ENCODE results near the gene PSTK. TPM values are rescaled to one million over a fixed set of nuclear protein-coding genes. Genes with fewer than 3 reads are reported as not detected.

The PSTK gene, protein sequence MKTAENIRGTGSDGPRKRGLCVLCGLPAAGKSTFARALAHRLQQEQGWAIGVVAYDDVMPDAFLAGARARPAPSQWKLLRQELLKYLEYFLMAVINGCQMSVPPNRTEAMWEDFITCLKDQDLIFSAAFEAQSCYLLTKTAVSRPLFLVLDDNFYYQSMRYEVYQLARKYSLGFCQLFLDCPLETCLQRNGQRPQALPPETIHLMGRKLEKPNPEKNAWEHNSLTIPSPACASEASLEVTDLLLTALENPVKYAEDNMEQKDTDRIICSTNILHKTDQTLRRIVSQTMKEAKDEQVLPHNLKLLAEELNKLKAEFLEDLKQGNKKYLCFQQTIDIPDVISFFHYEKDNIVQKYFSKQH
- 4.2 to 5.6 TPM (median 5.1 TPM) in 3 replicates for total RNA-seq
- long read RNA-seq, transcript PSTK-203 (6 exons, 1,098 nt), result major isoform, 8 of 14 reads
- long read RNA-seq, partial matches to known transcripts, result 1 of 14 reads
- long read RNA-seq, other reads (novel, unspliced or antisense), result 5 of 14 reads

DNA sequence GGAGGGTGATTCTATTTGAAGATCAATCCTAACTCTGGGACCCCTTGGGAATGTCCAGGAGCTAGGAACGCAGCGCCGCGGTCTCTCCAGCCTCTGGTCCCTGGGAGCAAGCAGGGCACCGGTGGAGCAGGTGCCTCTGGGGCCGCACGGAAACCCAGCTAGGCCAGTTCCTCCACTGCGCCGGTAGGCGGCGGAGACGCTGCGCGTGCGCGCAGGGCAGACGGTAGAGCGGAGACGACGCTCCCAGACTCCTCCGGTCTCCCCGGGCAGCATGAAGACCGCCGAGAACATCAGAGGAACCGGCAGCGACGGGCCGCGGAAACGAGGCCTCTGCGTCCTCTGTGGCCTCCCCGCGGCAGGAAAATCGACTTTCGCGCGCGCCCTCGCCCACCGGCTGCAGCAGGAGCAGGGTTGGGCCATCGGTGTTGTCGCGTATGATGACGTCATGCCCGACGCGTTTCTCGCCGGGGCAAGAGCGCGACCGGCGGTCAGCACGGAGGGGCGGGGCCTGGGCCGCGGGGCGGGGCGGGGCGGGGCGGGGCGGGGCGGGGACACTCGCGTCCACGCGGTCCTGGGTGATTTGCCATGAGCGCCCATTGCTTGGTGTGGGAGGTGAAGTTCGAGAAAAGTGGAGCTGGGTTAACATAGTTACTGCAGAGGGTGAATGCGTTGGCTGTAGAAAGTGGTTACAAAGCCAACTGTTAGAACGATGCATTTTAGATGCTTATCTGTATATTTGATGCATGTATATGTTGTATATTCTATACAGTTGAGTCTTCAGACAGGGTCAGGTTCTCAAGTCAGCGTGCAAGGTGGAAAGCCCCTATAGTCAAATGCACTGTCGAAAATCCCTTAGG lies at the start of gene PSTK:
Gene PSTK (plus strand): TSS at position 193 of the 857 bp plus-strand sequence. CDS start 79 bp downstream, at position 272.
- Mint-ChIP-seq H3K4me1 (ENCODE audit: low read depth) (peaks cover 14% of the 10 kb centered on the region), H3K4me3 (ENCODE audit: unreplicated experiment) (peak within 1 kb of the TSS; percentile 83)

DNA sequence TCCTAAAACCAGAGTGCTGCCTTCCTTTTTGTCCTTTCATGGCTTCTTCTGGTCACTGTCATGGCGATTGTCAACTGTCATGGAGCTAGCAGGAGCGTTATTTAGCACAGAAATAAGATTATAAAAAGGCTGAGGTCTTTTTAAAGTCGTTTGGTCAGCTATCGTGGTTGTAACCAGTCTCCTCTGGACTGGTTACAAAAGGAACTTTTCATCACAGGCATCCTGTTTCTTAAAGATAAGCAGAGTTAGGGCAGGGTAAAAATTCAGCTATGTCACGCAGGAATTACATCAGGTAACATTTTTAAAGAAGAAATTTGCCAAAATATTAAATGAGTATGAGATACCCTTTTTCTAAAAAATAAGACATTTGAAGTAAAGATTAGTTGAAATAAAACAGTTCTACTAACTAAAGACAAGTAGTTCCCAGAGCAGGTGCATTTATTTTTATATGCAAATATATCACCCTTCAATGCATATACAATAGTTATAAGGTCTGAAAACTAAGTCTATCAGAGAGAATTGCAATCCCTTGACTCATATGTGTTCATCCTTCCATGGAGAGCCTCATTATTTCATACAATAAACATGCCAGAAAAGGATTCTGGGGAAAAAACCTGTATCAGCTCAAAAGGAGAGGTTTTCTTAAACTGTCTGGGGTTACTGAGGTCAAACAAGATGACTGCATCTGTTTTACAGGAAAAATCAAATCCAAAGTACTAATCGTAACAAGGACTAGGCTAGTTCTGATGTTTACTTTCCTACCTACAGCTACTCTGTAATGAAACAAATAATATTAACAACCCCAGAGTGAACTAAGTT lies 48.9 kb upstream of the PSTK start:
- H3K27ac Mint-ChIP-seq (ENCODE audit: unreplicated experiment), result no peak overlapping the region
- peaks cover 14% of the 10 kb centered on the region for H3K4me1 Mint-ChIP-seq (ENCODE audit: low read depth)
- no peak overlapping the region for H3K4me3 Mint-ChIP-seq (ENCODE audit: unreplicated experiment)
- TF ChIP-seq, protein P1, sequence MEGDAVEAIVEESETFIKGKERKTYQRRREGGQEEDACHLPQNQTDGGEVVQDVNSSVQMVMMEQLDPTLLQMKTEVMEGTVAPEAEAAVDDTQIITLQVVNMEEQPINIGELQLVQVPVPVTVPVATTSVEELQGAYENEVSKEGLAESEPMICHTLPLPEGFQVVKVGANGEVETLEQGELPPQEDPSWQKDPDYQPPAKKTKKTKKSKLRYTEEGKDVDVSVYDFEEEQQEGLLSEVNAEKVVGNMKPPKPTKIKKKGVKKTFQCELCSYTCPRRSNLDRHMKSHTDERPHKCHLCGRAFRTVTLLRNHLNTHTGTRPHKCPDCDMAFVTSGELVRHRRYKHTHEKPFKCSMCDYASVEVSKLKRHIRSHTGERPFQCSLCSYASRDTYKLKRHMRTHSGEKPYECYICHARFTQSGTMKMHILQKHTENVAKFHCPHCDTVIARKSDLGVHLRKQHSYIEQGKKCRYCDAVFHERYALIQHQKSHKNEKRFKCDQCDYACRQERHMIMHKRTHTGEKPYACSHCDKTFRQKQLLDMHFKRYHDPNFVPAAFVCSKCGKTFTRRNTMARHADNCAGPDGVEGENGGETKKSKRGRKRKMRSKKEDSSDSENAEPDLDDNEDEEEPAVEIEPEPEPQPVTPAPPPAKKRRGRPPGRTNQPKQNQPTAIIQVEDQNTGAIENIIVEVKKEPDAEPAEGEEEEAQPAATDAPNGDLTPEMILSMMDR (IDR thresholded peaks at IDR 0.05), result no peak
- H3K27me3 Mint-ChIP-seq (ENCODE audit: low read depth), result no peaks in the 10 kb centered on the region
- no peak for DNase-seq (ENCODE audit: low spot score)
- H3K9me3 Mint-ChIP-seq (ENCODE audit: low read depth), result no peaks in the 10 kb centered on the region
- H3K36me3 Mint-ChIP-seq (ENCODE audit: low read depth), result peaks cover 6% of the 10 kb centered on the region

More for the DNA sequence above, at the start of gene PSTK:
- Mint-ChIP-seq H3K36me3 (ENCODE audit: low read depth) (peaks cover 1% of the 10 kb centered on the region), H3K9me3 (ENCODE audit: low read depth) (no peaks in the 10 kb centered on the region), H3K27ac (ENCODE audit: unreplicated experiment) (peak within 1 kb of the TSS; percentile 95), H3K27me3 (ENCODE audit: low read depth) (peaks cover 6% of the 10 kb centered on the region)
- TF ChIP-seq, protein P1 (IDR thresholded peaks at IDR 0.05), result peak; percentile 91
- DNase-seq (ENCODE audit: low spot score), result peak; percentile 95

DNA sequence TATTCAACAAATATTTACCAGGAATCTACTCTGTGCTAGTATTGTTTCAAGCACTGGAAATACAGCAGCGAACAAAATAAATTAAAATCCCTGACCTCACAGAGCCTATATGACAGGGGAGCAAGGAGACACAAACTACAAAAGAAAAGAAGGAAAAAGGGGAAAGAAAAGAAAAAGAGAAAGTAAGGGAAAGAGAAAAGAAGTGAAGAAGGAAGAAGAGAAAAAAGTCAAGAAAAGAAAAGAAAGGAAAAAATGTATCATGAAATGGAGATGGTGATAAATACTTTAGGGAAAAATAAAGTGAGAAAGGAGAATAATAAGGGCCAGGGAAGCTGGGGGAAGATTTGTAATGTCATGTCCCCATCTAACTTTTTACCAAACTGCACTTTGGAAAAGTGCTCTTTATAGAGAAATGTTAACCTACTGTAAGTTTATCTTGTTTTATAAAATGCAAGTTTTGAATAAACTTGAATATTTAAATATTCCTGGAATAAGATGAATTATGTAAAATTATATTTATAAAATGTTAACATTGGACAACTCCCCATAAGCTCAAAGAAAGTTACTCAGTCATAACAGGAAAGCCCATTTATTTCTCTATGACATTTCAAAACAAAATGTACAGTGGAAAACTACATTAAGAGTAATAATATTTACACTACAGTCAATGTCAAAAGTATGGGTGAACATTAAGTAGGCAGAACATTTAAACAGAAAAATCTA lies 40.9 kb upstream of the PSTK start:
- H3K9me3 Mint-ChIP-seq (ENCODE audit: low read depth), result no peaks in the 10 kb centered on the region
- H3K4me3 Mint-ChIP-seq (ENCODE audit: unreplicated experiment), result no peak overlapping the region
- H3K27me3 Mint-ChIP-seq (ENCODE audit: low read depth), result no peaks in the 10 kb centered on the region
- peaks cover 13% of the 10 kb centered on the region for H3K36me3 Mint-ChIP-seq (ENCODE audit: low read depth)
- peak overlapping the region; percentile 91 for H3K27ac Mint-ChIP-seq (ENCODE audit: unreplicated experiment)
- no peak for DNase-seq (ENCODE audit: low spot score)
- TF ChIP-seq, protein P1 (IDR thresholded peaks at IDR 0.05), result no peak
- peaks cover 29% of the 10 kb centered on the region for H3K4me1 Mint-ChIP-seq (ENCODE audit: low read depth)

DNA sequence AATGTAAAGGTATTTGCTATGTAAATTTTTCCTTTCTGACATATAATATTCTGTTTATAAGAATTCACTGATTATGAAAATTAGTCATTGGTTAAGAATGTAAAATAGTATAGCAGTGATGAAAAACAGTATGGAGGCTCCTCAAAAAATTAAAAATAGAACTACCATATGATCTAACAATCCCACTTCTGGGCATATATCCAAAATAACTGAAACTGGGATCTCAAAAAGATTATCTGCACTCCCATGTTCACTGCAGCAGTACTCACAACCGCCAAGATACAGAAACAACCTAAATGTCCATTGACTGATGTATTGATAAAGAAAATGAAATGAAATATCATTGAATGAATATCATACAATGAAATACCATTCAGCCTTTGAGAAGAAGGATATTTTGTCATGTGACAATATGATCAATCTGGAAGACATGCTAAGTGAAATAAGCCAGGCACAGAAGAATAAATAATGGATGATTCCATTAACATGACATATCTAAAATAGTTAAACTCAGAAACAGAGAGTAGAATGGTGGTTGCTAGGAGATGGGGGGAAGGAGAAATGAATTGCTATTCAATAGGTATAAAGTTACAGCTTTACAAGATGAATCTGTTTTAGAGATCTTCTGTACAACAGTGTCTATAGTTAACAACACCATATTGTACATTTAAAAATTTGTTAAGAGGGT lies 40.2 kb upstream of the PSTK start:
- Mint-ChIP-seq H3K9me3 (ENCODE audit: low read depth) (no peaks in the 10 kb centered on the region), H3K36me3 (ENCODE audit: low read depth) (peaks cover 15% of the 10 kb centered on the region), H3K4me3 (ENCODE audit: unreplicated experiment) (peak overlapping the region; percentile 3), H3K27ac (ENCODE audit: unreplicated experiment) (peak overlapping the region; percentile 90), H3K27me3 (ENCODE audit: low read depth) (no peaks in the 10 kb centered on the region), H3K4me1 (ENCODE audit: low read depth) (peaks cover 29% of the 10 kb centered on the region)
- DNase-seq (ENCODE audit: low spot score), result no peak
- TF ChIP-seq, protein P1 (IDR thresholded peaks at IDR 0.05), result no peak
